NOMO-1 treated with DMSO at 0.1 percent for 48 hours (cell line): Measurements from ENCODE around the gene PHEX.
A peak's percentile ranks its signal among the peaks of the same experiment; 100 is the strongest.

Experiments used
- DNase-seq: peaks from one replicate; lab custom pipeline; 2025; ENCODE audit not compliant: unreplicated experiment; lab: John Stamatoyannopoulos, UW

PHEX gene

GRCh38 chrX:22147214-22147613 lies 115.1 kb downstream of the PHEX start:
- DNase-seq, result no peak

- no peak for DNase-seq
These were observed 115.8 kb downstream of the PHEX start for GRCh38 chrX:22147942-22148341.

DNA sequence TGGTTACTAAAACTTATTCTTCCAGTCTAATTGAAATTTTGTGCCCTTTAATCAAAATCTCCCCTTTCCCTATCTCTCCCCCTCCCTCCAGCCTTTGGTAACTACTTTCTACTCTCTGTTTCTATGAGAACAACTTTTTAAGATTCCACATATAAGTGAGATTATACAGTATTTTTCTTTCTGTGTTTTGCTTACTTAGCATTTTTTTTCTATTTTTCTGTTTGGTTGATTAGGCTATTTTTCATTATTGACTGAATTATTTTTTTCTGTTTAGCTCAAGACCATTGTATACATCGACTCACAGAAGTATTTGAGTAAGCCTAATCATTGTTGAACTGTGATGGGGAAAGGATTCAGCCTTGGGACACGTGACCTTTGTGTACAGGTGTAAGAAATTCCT lies 116.4 kb downstream of the PHEX start:
- no peak for DNase-seq

DNA sequence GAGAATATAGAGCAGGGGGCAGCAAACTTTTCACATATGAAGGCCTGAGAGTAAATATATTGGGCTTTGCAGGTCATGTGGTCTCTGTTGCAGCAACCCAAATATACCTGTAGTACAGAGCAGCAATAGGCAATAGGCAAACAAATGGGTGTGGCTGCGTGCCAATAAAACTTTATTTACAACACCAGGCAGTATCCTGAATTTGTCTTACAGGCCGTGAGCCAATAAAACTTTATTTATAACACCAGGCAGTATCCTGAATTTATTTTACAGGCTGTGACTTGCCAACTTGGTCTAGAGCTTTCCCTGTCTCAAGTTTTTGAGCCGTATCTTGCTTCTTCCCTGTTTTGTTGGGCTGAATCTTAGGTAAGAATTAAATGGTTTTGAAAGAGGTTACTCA lies 118.2 kb downstream of the PHEX start:
- no peak for DNase-seq

DNA sequence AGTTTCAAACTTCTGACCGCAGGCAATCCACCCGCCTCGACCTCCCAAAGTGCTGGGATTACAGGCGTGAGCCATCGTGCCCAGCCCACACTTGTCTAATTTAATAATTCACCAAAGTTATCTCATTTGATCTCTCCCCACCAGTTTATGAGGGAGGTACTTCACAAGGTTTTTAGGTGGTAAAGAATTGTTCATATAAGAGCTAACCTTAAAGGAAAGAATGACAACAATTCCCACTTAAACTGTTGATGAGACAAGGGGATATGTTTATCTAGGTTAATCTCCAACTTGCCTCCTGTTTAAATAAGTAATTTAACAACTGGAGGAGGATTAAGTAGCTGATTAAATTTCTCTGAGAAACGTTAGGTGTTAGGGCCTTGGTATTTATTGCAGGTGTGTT lies 123.0 kb downstream of the PHEX start:
- no peak for DNase-seq

DNA sequence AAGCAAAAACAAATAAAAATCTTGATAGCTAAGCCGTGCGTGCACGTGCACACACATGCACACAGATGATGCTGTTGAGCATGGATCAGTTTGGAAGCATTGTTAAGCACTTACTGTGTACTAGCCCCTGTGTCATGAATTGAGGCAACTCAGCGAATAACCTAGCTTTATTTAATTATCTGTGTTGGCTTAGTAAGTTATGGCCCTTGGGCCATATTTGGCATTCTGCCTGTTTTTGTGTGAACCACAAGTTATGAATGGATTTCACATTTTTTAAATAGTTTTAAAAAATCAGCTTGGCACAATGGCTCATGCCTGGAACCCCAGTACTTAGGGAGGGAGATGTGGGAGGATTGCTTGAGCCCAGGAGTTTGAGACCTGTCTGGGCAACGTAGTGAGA lies 126.9 kb downstream of the PHEX start:
- no peak for DNase-seq

DNA sequence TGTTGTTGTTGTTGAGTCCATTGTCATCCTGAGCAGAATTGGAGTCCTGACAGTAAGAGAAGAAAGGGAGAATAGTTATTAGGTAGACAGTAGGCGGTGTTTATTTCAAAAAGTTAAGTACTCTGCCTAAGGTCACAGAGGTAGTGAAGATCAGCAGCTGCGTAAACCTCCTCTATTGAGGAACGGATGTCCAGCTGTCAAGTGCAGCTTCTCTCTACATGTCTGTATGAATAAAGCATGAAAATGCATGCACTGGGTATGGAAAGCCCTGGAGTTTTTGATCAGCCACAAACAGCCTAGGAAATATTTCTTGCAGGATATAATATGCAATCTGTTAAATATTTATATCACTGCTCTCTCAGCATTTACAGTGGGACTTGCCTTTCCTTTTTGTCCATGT lies 131.2 kb downstream of the PHEX start:
- DNase-seq, result no peak

DNA sequence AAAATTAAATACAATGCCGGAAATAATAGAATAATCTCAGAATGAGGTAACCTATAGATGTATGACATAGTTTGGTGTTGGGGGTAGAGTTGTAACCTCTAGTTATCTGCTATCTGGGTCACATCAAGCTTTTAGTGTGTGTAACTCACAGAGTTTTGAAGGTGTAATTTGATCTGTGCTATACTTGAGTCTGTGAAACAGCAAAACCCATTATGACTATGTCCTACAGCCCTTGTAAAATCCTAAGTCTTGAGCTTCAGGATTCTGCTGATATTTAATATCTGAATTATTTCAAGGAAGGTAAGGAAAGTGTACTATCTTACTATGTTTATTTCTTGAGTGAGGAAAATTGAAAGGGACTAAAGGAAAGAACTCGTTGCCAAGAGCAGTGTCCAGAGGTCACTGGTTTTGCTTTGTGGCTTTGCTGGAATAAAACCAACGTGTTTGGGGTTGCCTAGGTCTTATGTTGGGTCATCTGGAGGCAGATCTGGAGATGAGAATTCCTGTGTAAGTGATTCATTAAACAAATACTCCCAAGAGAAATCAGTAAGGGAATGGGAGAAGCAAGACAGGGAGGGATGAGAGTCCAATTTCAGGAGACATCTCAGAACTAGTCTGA lies 132.8 kb downstream of the PHEX start:
- DNase-seq, result no peak

DNA sequence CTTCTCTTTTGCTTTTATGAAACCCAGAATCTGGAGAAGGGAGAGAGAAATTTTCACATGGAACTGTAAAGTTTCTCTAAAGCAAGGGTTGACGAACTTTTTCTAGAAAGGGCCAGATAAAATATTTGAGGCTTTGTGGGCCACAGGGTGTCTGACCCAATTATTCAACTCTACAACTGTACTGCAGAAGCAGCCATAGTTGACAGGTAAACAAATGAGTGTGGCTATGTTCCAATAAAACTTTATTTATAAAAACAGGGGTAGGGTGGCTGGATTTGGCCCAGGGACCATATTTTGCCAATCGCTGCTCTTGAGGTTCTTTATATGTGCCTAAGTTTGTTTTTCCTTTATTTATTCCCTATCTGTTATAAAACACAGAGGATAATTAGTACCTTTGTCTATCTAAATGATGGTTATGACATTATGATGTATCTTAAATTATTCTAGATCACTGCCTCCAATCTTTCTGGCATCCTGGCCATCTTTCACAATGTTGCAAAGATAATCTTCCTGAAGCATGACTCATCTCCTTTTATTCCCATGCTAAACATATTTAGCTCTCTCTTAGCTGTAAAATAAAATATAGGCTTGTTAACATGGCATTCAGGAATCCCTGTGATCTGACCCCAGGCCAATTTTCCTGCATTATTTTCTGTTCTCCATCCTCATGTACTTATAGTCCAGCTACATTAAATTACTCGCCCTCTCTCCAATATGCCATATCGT lies 133.8 kb downstream of the PHEX start:
- DNase-seq, result no peak

DNA sequence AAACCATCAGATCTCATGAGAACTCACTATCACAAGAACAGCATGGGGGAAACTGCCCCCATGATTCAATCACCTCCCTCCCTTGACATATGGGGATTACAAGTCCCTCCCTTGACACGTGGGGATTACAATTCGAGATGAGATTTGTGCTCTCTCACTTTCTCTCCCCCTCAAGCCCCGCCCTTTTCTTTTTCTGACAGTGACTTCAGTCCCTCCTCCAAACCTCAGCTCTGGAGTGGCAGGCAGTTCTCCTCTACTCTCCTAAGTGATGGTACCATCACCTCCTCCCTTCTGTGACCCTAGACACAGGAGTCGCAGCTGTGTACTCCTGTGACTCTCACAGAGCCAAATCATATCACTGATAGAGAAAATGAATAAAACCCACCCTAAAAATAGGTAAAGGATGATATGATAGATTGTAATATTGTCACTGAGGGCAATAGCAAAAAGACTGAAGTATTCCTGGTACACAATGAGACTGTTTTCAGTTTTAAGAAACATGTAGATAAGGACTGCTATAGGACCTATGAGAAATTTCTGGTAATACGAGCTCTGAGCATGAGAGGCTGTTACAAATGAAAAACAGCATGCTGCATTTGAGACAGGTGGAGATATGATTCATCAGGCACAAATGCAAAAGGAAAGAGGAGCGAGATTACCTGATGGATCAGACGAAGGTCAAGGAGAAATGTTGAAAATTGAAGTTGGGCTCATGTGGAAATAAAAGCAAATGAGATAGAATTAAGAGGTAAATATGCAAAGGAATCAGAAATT lies 139.3 kb downstream of the PHEX start:
- no peak for DNase-seq

DNA sequence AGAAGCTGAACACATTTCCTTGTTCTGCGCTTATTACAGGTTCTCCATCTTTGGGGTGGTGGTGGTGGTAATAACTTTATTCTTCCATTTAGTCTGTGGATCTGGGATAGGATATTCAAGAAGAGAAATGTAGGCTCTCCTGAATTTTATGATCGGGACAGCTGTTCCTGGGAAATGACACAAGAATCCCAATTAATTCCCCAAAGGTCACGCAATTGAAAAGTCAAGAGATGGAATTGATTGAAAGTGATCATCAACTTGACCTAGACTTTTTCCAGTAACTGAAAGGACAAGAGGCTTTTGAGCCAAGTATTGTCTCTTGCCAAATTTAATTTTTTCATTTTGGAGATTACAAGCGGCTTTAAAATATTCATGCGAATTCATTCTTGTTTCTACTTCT lies 141.8 kb downstream of the PHEX start:
- no peak for DNase-seq

GRCh38 chrX:22177950-22178515 lies 145.9 kb downstream of the PHEX start:
- no peak for DNase-seq

DNA sequence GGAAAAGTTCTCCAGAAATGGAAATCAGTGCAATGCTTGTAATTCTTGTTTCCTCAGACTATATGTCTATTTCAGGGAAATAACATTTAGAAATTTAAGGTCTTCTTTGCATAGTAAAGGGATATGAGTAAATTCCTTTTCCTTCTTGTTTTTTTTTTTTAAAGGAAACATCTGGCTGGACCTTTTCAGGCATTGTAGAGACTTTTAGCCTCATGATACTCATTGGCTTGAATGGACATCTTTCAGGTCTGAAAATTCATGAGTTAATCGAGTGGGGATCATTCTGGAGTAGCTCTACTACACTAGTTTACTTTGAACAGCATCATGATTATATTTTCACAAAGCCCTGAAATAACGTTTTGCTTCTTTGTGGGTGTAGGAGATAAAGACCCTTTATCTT lies 152.0 kb downstream of the PHEX start:
- DNase-seq, result no peak

GRCh38 chrX:22186165-22186564 lies 154.0 kb downstream of the PHEX start:
- DNase-seq, result no peak

DNA sequence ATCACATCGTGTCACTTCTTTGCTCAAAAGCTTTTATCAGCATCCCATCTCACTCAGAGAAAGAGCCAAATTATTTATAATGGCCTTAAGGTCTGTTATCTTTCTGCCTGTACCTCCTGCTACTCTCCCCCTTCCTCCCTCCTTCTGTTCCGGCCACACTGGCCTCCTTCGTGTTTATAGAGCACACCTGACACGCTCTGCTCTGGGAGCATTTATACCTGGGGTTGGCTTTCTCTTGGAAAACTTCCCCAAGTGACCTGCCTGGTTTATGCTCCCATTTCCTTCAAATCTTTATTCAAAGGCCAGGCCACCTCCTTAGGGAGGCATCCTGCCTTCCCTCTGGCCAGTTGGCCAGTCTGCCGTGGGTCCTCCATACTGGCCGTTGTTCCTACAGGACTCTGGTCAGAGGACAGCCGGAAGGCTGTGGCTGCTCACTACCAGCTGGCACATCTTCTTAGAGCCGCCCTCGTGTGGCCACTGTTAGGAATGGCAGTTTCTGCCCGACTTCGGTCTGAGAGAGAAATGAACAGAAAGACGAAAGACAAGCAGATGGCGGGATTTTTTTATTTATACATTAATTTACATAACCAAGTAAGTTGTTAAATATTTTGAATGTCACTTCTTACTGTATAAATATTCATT lies 160.4 kb downstream of the PHEX start:
- DNase-seq, result peak; percentile 29

DNA sequence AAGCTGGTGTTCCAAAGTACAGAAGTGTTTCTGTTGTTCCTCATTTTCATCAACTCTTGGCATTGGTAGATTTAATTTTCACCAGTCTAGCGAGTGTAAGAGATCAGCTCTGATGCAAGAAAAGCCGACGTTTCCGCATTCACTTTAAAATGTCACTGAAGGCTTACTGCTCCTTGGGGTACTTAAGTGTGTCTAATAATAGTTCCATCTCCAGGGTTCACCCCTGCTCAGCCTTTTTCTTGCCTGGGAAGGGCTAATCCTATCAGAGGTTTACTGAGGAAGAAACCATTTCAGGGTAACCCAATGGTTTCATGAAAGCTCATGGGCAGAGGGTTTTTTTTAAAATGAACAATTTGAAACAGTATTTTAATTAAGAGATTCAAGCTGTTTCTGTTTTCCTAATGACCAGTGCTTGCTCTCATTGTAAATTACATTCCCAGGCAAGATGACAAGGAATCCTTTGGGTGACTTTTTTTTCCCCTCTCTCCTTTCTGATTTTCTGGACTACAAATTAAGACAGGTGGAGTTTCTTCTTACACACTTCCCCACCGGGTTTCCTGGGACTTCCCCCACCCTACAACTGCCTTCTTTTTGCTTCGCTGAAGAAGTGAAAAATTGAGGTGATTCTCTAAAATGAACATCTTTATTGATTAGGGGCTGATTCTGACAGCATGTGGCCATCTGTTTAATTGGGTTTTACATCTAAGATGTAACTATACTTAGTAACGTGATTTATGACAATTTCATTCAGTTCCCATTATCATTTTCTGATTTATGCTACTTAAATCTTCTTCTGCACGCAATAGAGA lies 161.9 kb downstream of the PHEX start:
- peak; percentile 31 for DNase-seq

DNA sequence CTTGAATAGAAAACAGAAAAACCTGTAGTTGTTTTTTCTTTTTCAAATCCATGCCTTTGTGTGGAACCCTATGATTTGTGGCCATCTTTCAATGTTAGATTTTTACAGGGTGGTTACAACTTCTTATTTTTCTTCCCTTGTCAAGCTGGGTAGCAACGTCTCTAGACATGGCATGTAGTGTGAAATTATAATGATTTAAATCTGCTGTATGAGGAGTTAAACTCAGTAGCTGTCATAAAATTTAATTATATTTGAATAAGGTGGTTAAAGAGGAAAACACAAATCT lies 162.5 kb downstream of the PHEX start:
- DNase-seq, result no peak

- no peak for DNase-seq
These were observed 164.0 kb downstream of the PHEX start for GRCh38 chrX:22196149-22196548.

- DNase-seq, result no peak
These were observed 170.1 kb downstream of the PHEX start for GRCh38 chrX:22202251-22202650.

DNA sequence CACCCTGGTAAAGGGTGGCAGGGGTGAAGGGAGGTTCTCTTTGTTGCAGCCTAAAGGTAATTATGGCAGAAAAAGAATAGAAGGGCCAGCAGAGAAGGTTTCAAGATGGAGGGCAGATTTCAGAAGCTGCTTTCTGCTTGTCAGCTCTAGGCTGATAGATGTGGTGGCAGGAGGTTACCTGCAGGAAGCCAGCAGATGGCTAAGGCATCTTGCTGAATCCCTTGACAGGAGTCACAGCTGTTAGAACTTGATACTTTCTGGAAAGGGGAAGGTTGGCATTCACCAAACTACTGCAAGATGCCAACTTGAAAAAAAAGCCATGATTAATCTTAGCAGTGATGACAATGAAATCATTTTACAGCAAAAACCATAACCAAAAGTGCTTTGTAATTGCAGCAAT lies 171.1 kb downstream of the PHEX start:
- no peak for DNase-seq

GRCh38 chrX:22206781-22207180 lies 174.7 kb downstream of the PHEX start:
- no peak for DNase-seq
